GM21619 (cell line): ENCODE measurements around the gene ITGAV.

Experiments used
- ATAC-seq: cut with Tn5 transposase; IDR thresholded peaks from one replicate; pipeline ENCODE4 v1.9.1; 2021; ENCODE audit not compliant: unreplicated experiment

Gene ITGAV

DNA sequence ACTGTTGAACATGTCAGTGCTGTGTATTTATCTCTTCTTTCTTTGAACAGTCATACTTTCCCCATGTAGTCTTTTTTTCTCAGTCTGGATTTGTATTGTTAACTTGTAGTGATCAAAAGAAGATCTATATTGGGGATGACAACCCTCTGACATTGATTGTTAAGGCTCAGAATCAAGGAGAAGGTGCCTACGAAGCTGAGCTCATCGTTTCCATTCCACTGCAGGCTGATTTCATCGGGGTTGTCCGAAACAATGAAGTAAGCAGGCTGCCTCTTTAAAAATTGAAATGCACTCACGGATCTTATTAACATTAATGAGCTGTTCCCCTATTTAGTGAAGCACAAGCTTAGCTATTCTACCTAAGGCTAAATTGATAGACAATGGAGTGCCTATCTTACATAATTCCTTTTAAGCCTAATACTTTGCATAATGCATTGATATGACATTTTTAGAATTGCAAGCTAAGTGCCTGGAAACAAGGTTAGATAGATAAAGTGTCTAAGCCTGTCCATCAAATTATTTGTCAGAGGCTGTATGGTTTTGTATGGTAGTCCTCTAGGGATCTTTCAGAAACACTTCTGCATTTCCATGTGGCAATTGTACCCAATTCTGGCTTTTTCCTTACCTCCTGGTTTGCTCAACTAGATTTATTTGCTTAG is 74.7 kb downstream of the ITGAV start:
- ATAC-seq: no peak

DNA sequence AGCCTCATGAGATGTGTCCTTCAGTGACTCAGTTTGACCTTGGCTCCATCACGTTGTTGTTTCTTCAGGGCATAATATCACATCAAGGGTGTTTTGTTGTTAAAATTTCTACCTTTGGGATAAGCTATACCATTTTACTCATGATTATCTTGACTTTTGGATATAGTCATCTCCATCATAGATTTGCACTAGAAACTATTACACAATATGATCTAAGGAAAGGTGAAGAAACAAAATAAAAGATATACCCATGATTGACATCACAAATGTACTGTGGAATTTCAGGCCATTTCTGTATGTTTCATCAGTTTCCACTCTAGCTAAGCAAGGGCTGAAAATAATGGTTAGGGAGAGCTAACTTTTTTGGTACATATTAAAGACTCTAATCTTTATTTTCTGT is 79.3 kb downstream of the ITGAV start:
- no peak for ATAC-seq

DNA sequence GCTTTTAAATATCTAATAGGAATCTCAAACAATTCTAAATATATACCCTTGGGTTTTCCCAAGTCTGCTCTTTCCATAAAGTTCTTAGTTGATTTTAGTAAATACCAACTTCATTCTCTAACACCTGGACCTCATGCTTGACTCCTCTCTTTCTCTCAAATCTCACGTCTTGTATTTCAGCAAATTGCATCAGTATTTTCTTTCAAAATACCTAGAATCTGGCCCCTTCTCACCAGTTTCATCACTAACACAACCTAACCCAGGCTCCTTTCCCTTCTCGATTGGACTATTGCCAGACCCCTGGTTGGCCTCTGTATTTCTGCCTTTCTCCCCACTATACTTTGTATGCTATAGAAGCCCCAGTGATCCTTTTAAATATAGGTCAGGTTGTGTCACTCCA is 81.0 kb downstream of the ITGAV start:
- no peak for ATAC-seq

DNA sequence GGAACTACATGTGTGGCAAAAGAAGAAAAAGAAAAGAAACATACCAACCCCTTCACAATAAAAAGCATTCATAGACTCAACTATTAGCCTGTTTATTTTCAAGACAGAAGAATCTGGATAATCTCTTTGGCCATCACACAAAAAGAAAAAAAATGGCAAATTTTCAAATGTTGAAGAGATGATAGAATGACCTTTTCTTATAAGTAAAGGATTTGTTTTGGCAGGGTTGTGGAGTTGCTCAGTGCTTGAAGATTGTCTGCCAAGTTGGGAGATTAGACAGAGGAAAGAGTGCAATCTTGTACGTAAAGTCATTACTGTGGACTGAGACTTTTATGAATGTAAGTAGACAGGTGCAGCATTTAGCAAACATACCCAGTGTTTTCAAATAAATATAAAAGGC is 85.5 kb downstream of the ITGAV start:
- no peak for ATAC-seq

DNA sequence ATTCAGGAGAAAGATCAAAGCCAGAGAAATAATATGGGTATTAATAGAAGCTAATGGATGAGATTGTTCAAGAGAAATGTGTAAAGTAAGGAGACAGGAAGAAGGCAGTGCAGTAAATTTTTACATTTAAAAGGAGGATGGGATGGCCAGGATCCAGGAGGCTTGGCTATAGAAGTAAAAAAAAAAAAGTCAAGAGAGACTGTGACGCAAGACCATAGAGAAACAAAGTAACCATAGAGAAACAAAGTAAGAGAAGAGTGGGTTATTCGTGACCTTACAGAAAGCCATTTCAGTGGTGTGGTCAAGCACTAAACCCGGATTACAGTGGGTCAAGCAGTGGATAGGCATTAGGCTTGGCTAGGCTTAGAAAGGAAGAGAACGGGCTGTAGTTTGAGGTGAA is 93.5 kb downstream of the ITGAV start:
- ATAC-seq: no peak

DNA sequence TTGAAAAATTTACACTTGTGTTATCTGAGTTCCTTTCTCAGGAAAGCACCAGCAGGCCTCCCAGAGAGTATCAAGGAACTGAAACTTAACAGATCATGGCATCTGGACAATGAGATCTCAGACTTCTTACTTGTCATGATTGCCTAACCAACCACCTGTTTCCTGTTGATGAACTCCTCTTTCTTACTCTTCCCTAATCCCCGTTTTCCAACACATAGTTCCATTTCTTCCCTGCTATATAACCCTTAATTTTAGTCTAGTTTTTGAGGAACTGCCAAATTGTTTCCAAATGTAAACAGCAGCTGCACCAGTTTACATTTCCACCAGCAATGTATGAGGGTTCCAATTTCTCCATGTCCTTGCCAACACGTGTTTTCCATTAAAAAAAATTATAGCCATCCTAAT is 98.0 kb downstream of the ITGAV start:
- no peak for ATAC-seq

DNA sequence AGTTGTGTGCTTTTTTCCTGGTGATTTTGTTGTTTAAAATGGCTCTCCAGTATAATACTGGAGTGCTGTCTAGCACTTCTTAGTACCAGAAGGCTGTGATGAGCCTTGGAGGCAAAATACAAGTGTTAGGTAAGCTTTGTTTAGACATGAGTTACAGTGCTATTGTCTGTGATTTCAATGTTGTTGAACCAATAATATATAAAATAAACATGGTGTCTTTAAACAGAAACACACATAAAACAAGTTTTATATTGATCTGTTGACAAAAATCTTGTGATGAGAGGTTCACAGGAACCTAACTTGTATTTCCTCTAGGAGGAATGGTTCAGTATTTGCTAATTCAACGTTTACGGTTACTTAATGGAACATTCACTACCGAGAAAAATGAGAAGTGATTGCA is 99.0 kb downstream of the ITGAV start:
- ATAC-seq: no peak

DNA sequence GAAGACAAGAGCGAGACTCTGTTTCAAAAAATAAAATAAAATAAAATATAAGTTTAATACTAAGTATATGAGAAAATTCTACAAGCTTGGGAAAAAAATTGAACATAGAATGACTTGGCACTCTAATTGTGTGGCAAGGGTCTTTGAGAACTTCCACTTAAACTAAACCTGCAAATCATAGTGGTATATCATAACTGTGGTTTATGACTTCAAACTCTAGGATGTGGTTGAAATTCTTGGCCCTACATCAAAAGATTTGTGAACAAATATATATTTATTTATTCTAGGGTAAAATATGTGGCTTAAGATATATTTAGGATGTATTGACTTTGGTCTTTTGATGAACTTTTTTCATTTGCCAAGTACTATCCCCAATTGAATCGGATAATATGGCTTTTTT is 100.9 kb downstream of the ITGAV start:
- ATAC-seq: no peak

DNA sequence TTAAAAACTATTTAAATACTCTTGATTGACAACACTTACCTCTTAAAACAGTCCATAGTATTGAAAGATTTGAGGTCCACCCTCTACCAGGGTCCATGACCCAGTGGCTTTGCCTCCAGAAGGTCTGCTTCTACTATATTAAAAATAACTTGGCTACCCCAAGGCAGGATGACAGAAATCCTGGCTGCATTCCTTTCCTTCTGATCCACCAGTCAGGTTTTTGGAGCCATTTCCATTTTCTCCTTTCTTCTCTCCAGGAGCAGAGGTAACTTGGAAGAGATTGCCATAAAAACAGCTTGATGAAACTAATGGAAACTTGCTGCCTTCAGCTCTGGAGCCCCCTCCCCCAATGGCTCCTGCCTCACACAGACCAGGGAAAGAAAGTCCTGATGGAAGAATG is 101.4 kb downstream of the ITGAV start:
- ATAC-seq: no peak

DNA sequence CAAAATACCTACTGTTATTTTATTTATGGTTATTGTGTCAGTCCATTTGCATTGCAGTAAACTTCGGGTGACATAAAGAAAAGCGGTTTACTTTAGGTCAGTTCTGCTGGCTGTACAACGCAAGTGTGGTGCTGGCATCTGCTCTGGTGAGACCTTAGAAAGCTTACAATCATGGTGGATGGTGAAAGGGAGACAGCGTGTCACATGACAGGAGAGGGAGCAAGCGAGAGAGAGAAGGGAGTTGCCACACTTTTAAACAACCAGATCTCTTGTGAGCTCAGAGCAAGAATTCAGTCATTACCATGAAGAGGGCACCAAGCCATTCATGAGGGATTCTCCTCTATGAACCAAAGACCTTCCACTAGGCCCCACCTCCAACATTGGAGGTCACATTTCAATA is 102.0 kb downstream of the ITGAV start:
- no peak for ATAC-seq

DNA sequence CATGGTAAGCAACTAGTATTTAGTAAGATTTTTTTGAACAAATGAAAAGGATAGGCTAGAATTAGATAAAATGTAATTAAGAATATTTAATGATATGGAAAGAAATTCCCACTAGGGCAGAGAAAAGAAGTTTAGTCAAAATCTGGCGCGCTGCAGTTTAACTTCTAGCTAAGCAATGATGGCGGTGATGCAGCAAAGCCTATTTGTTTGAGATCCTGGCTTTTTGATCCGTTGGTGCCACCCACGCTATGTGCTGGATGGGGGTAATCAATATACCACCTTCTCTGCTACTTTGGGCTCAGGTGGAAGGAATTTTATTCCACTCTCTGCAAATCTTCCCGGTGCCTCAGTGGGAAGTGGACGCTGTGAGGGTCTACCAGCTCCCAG is 103.6 kb downstream of the ITGAV start:
- ATAC-seq: no peak

DNA sequence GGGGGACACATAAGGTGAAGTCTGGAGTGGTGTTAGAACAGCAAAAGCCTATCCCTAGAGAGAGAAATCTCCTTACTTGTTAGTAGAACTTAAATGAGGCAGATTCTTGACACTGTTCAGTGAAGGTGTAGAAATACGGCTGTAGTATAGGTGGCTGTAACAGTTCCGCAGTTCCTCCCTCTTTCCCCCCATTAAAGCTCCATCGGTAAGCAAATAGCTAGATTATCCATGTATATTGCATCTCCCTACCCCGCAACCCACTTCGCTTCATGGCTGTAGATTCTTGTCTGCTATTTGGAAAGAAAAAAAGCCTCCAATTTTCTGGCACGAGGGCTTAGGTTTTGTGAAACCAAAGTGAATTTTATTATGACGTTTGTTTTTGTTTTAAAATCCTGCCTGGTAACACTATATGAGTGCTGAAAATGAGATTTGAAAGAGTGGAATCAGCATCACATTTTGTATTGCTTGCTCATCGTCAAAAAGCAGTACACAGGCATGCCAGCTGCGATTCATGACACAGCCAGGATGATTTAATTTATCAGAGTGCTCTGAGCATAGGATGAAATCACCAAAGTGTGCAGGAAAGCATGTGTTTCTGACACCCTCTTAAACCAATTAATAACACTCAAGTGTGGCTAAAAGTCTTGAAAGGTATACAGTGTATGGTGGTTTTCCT is 105.4 kb downstream of the ITGAV start:
- no peak for ATAC-seq

DNA sequence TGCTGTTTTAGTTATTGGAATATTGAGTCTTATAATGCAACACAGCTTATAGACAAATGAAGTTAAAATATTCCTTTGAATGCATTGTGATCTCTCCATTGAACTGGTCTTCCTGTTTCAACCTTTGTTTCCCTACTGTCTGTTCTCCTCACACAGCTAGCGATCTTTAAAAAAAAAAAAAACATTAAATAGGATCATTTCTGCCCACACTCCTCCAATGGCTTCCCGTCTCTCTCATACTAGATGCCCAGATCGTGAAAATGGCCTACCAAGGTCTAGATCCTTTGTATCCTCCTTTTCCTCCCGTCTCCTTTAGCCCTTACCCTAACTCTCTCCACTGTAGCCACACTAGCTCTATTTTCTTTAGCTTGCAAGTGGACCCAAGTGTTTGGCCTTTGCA is 106.4 kb downstream of the ITGAV start:
- ATAC-seq: no peak

DNA sequence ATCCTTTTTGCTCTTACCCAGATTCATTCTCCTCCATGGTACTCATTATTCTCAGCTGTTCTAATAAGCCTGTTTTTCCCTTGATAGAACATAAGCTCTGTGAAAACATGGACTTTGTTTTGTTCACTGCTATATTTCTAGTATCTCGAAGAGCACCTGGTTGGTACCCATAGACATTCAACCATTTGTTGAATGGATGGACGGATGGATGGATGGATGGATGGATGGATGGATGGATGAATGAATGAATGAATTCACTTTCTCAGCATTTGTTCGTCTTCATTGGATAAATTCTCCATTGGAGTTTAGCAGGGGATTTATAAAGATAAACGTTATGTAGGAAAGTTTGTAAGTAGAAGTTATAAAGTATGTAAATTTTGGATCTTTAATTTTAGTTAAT is 106.9 kb downstream of the ITGAV start:
- no peak for ATAC-seq

DNA sequence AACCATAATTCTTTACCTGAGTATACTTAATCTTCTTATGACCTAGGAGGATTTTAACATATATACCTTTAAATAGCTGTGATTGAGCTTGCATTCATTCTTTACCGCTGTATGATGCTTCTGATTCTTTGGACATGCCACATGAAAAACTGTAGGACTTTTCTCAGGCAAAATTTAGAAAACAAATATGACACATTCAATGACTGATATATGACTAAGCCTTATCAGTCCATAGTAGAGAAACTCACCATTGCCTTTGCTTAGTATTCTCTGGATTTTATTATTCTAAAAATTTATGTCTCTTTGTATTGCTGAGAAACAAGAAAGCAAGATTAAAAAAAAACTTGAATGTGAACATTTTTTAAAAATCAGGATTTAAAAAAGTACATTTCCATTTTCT is 107.7 kb downstream of the ITGAV start:
- ATAC-seq: no peak

DNA sequence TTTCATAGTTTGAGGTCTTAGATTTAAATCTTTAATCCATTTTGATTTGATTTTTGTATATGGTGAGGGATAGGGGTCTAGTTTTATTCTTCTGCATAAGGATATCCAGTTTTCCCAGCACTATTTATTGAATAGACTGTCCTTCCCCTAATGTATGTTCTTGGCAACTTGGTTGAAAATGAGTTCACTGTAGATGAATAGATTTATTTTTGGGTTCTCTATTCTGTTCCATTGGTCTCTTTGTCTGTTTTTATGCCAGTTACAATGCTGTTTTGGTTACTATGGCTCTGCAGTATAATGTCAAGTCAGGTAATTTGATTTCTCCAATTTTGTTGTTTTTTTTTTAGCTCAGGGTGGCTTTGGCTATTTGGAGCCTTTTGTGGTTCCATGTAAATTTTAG is 109.9 kb downstream of the ITGAV start:
- no peak for ATAC-seq

DNA sequence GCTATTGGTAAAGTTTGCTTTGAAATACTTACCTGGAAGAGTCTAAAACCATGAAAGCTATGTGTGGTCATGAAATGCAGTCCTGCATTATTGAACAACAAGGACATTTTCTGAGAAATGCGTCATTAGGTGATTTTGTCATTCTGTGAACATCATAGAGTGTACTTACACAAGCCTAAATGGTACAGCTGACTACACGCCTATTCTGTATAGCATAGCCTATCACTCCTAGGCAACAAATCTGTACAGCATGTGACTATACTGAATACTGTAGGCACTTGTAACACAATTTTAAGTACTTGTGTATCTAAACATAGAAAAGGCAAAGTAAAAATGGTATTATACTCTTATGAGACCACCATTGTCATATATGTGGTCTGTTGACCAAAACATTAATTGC is 112.2 kb downstream of the ITGAV start:
- ATAC-seq: no peak

DNA sequence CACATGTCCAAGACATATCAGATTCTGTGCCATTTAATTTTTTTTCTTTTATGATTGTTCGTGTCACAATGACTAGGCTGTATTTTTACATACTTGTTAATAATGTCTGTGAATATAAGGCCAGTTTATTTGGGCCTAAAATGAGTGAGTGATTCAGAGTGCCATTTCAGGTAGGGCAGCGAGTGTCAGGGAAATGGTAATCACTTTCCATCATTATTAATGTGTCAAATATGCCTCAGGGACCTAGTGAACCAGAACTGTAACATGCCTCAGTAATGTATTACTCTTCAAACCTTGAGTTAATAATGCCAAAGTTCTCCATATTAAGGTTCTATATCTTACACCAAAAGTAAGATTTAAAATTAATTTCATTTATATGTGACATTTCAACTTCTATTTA is 112.6 kb downstream of the ITGAV start:
- no peak for ATAC-seq

DNA sequence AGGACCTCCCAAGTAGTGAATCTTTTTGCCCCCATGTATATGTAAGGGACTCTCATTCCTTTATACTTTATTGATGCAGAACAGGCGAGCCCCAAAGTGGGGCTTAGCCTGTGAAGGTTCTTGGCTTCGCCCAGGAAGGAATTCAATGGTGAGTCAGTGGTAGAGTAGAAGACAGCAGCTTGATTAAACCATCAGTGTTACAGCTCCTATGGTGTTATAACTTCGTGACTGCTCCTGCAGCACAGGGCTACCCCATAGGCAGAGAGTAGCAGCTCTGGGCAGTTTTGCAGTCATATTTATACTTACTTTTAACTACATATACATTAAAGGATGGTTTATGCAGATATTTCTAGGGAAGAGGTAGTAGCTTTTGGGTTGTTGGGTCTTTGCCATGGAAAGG is 115.0 kb downstream of the ITGAV start:
- ATAC-seq: no peak

DNA sequence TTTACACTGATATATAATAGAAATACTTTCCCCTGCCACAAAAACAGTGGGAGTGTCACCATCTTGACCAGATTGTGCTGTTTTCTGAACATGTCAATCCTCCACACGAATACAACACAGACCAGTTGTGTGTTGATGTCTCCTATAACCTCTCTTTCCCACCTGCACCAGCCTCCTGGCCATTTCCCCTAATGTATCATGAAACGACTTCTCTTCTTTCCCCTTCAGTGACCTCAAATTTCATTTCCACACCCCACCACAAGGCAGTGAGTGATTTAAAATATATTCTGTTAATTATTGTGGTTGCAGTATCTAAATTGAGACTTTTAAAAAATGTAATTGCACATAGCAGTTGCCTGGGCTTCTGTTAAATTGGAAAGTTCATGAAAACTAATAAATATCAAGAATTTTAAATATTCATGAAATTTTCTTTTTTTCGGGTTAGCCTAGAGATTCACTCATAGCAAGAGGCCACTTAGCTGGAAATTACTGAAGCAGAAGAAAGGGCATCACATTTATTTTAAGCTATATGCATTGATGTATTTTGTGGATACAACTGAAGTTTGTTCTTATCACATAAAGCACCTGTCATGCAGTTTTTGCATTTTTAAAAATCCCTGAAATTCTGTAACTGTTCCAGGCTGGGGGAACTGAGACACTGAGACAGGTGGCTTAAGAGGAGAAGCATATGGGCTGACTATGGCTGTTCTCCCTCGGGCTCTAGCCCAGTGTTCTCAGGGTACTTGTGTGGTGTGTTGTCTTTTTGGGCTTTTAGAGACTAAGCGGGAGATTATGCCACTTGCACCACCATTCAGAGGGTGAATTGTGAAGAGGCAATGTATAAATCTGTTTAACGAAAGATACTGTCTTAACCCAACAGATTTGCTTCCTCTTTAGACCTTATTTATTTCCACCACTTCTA is 119.9 kb downstream of the ITGAV start:
- ATAC-seq: no peak

DNA sequence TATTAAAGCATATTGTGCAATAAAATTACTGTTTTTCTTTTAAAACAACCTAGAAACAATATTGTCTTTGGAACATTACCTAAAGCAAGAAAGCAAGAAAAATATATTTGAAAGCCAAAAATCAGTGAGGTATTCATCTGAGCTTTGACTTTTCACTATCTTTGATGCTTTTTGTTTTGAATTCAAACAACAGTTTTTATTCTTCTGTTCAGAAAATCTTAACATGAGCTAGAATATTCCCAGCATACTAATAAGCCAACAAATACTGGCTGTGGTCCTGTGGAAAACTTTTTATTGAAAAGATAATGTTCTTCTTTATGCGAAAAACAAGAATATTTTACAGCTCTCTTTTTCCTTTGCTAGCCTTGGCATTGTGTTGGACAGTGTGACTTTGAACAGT is 123.8 kb downstream of the ITGAV start:
- no peak for ATAC-seq

DNA sequence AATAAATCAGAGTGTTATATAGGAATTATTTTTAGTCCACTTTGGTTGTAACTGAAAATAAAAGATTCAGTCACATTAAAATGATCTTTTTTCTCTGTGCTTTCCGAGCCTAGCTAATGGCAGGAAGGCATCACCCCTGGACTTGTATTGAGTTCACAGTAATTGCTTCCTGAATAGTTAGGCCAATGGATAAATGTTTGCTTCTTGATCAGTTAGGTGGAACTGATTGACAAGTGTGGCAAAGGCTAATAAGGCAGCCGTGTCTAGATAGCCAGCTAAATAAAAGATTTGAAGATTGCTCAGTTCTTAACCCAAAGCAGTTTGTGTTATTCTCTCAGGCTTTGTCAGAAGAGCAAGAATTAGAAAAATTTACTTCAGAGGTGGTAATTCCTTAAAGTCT is 124.8 kb downstream of the ITGAV start:
- no peak for ATAC-seq
